T-helper 17 cell (primary cell): ENCODE results near the gene FITM1. TPM values are rescaled to one million over a fixed set of nuclear protein-coding genes. Genes with fewer than 3 reads are reported as not detected.

Experiments
- ATAC-seq: fragments of 150-1000 bp; cut with Tn5 transposase; 2 replicates; pipeline ENCODE4 v1.10.0; 2021; ENCODE audit warnings: mild to moderate bottlenecking, moderate library complexity
- DNase-seq, 3 donors: peaks; one replicate each; pipeline versions ENCODE4 v3.0.0 to v3.0.0-alpha.2; 2020 to 2021
- H3K9me3 ChIP-seq: one replicate; pipeline ENCODE4 v1.7.0; 2013; ENCODE audit warnings: low read length, mild to moderate bottlenecking; ENCODE audit not compliant: control insufficient read depth, poor library complexity, severe bottlenecking
- H3K27ac Mint-ChIP-seq: one replicate; pipeline ENCODE4 v1.8.0; 2022; ENCODE audit warnings: mild to moderate bottlenecking, moderate library complexity, mixed read lengths
- H3K27me3 Mint-ChIP-seq: one replicate; pipeline ENCODE4 v1.8.0; 2022; ENCODE audit warnings: mixed read lengths
- H3K36me3 Mint-ChIP-seq: one replicate; pipeline ENCODE4 v1.8.0; 2022; ENCODE audit warnings: low read depth, mixed read lengths
- H3K4me1 Mint-ChIP-seq: one replicate; pipeline ENCODE4 v1.8.0; 2022; ENCODE audit warnings: mild to moderate bottlenecking, mixed read lengths
- H3K4me3 Mint-ChIP-seq: one replicate; pipeline ENCODE4 v1.8.0; 2022; ENCODE audit warnings: mild to moderate bottlenecking, moderate library complexity, mixed read lengths
- total RNA-seq, 4 donors: library from RNA in 2 of 4; stranded (reverse) in 2 of 4; gene quantifications; one replicate each; pipeline ENCODE4 v1.2.3 and lab custom pipeline; 2022 to 2026

FITM1 gene
- total RNA-seq, 2 donors from 2014 or later, result 1.4 to 1.9 TPM

DNA sequence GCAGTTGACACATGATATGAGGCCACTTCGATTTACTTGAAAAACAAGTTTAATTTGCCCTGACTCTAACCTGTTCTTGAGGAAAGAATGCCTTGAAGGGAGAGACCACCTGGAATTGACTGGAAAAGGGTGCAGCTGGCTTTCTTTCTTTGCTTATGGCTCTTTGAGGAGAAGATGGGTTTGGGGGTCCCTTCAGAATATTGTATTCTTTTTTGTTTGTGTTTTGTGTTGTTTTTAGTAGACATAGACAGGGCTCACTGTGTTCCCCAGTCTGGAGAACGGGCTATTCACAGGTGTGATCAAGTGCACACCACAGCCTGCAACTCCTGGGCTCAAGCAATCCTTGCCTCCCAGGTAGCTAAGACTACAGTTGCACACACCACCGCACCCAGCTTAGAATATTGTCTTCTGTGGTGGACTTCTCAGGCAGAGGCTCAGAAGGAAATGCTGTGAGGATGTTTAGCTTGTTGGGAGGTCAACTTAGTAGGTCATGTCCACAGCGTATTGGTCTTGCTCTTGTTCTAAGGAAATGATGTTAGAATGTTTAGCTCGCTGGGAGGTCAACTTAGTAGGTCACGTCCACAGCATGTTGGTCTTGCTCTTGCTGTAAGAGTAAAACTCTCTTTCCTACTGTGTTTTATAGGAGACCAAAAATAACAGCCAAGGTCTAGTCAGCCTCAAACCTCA is 14.2 kb upstream of the FITM1 start:
- peaks cover 3% of the 10 kb centered on the region for H3K36me3 Mint-ChIP-seq
- no peak for ATAC-seq

GRCh38 chr14:24117179-24117578 is 13.3 kb upstream of the FITM1 start:
- H3K27ac Mint-ChIP-seq, result no peak overlapping the region
- no peaks in the 10 kb centered on the region for H3K27me3 Mint-ChIP-seq
- no peaks in the 10 kb centered on the region for H3K9me3 ChIP-seq
- peaks cover 3% of the 10 kb centered on the region for H3K36me3 Mint-ChIP-seq
- DNase-seq (no peak), ATAC-seq (no peak)
- no peak overlapping the region for H3K4me3 Mint-ChIP-seq
- peaks cover 28% of the 10 kb centered on the region for H3K4me1 Mint-ChIP-seq

More for the DNA sequence above, 14.2 kb upstream of the FITM1 start:
- DNase-seq, result no peak
- Mint-ChIP-seq H3K4me1 (peaks cover 28% of the 10 kb centered on the region), H3K27ac (peak overlapping the region; percentile 99), H3K27me3 (no peaks in the 10 kb centered on the region), H3K4me3 (peak overlapping the region; percentile 99)
- H3K9me3 ChIP-seq, result no peaks in the 10 kb centered on the region

DNA sequence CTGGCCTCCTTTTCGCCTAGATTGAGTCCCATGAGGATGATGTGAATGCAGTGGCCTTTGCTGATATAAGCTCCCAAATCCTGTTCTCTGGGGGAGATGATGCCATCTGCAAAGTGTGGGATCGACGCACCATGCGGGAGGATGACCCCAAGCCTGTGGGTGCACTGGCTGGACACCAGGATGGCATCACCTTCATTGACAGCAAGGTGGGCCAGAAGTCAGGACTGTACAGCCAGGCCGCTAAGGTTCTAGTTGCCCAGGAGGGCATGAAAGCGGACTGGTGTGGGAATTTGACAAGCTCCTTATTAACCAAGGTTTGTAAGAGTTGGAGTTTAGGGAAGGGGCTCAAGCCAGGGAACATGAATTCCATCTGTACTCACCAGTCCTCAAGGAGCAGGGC is 10.8 kb upstream of the FITM1 start:
- Mint-ChIP-seq H3K36me3 (peaks cover 3% of the 10 kb centered on the region), H3K27me3 (no peaks in the 10 kb centered on the region), H3K4me3 (no peak overlapping the region), H3K27ac (no peak overlapping the region), H3K4me1 (peaks cover 30% of the 10 kb centered on the region)
- ATAC-seq, result no peak
- DNase-seq, result no peak
- H3K9me3 ChIP-seq, result no peaks in the 10 kb centered on the region

- peaks cover 3% of the 10 kb centered on the region for H3K36me3 Mint-ChIP-seq
- no peak overlapping the region for H3K4me3 Mint-ChIP-seq
- H3K27me3 Mint-ChIP-seq, result no peaks in the 10 kb centered on the region
- H3K9me3 ChIP-seq, result no peaks in the 10 kb centered on the region
- ATAC-seq (no peak), DNase-seq (no peak)
- H3K4me1 Mint-ChIP-seq, result peaks cover 19% of the 10 kb centered on the region
- no peak overlapping the region for H3K27ac Mint-ChIP-seq
Measured at GRCh38 chr14:24121210-24121609, 9.2 kb upstream of the FITM1 start.

DNA sequence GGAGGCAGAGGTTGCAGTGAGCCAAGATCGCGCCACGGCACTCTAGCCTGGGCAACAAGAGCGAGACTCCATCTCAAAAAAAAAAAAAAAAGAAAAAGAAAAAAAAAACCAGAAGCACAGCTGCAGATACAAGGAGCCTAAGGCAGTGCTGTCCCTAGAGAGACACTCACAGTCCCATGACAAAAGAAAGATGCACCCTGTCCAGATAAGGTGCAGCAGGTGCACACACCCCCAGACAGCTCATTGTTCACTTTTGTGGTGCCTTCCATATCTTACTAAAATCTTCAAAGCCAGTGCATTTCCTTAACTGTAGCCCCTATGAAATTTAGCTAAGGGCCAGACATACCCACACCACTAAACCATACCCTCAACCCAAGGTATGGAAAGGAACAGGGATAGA is 8.0 kb upstream of the FITM1 start:
- H3K27ac Mint-ChIP-seq, result no peak overlapping the region

DNA sequence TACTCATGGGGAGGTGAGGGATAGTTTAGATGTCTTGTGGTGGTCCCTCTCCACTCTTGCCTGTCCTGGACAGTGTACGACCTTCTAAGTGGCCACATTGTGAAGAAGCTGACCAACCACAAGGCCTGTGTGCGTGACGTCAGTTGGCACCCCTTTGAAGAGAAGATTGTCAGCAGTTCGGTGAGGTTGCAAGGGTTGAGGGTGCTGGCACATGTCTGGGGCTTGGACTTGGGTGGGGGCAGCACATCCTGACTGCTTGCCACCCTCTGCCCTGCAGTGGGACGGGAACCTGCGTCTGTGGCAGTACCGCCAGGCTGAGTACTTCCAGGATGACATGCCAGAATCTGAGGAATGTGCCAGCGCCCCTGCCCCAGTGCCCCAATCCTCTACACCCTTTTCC is 7.6 kb upstream of the FITM1 start:
- ATAC-seq, result no peak
- Mint-ChIP-seq H3K27ac (no peak overlapping the region), H3K4me3 (no peak overlapping the region), H3K27me3 (no peaks in the 10 kb centered on the region), H3K4me1 (peaks cover 7% of the 10 kb centered on the region), H3K36me3 (peaks cover 3% of the 10 kb centered on the region)
- DNase-seq, result no peak
- H3K9me3 ChIP-seq, result no peaks in the 10 kb centered on the region

More for the DNA sequence above, 8.0 kb upstream of the FITM1 start:
- ATAC-seq (no peak), DNase-seq (no peak)
- Mint-ChIP-seq H3K4me3 (no peak overlapping the region), H3K4me1 (peaks cover 9% of the 10 kb centered on the region), H3K27me3 (no peaks in the 10 kb centered on the region), H3K36me3 (peaks cover 3% of the 10 kb centered on the region)
- no peaks in the 10 kb centered on the region for H3K9me3 ChIP-seq

DNA sequence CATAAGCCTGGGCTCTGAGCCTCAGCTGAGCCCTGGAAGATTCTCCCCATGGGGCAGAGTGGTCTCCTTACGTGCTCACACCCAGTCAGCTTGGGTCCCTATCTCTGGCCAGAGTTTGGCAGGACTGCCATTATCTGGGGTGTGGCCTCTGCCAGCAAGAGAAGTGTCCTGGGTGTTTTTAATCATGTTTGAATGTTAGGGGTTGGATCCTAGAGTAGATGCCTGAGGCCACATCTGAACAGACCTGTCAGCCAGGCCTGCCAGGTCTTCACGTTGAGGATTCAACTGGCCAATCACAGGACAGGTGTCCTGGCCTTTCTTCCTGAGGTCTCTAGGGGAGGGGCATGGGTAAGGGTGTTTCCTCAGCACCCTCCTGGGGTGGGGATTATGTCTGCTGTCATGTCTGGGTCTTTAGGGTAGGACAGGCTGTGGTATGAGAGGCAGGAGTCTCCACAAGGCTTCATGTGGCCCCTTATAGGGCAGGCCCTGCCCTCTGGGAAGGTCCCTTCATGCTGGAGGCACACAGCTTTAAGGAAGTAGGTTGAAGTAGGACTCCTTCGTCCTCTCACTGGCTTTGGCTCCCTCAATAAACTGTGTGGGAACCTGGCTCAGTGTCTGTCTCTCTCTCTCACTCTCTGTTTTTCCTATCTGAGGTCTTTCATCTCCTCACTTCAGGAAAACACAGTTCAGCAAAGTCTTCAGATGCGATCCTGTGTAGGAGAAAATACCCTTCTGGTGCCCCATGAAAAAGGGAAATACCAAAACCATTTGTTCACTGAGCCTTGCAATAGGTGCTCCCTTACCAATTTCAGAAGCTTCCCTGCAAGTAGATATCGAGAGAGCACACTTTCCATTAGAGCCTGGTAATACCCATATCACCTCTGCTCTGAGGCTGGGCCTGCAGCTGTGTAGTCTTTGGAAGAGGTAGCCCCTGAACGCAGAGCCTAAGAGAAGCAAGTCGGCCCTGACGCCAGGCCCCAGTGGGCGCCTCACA is 6.7 kb upstream of the FITM1 start:
- Mint-ChIP-seq H3K36me3 (no peaks in the 10 kb centered on the region), H3K4me1 (peaks cover 4% of the 10 kb centered on the region), H3K27ac (peak overlapping the region; percentile 60), H3K4me3 (no peak overlapping the region), H3K27me3 (no peaks in the 10 kb centered on the region)
- DNase-seq (no peak), ATAC-seq (peak; percentile 40)
- H3K9me3 ChIP-seq, result no peaks in the 10 kb centered on the region

DNA sequence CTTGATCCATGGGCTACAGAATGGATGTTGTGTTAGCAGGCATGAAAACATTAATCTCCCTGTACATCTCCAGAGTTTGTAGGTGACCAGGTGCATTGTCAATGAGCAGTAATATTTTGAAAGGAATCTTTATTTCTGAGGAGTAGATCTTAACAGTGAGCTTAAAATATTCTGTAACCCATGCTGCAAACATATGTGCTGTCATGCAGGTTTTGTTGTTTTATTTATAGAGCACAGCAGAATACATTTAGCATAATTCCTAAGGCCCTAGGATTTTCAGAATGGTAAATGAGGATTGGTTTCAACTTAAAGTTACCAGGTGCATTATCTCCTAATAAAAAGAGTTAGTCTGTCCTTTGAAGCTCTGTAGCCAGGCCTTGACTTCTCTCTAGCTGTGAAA is 3.5 kb upstream of the FITM1 start:
- Mint-ChIP-seq H3K4me1 (peaks cover 9% of the 10 kb centered on the region), H3K36me3 (peaks cover 2% of the 10 kb centered on the region), H3K27me3 (no peaks in the 10 kb centered on the region), H3K27ac (no peak overlapping the region), H3K4me3 (no peak overlapping the region)
- ATAC-seq, result no peak
- DNase-seq, result no peak
- no peaks in the 10 kb centered on the region for H3K9me3 ChIP-seq

GRCh38 chr14:24127673-24128072 is 2.8 kb upstream of the FITM1 start:
- no peak for ATAC-seq
- Mint-ChIP-seq H3K36me3 (peaks cover 2% of the 10 kb centered on the region), H3K4me3 (no peak overlapping the region), H3K27ac (no peak overlapping the region), H3K27me3 (no peaks in the 10 kb centered on the region), H3K4me1 (peaks cover 13% of the 10 kb centered on the region)
- H3K9me3 ChIP-seq, result no peaks in the 10 kb centered on the region
- DNase-seq, result no peak

DNA sequence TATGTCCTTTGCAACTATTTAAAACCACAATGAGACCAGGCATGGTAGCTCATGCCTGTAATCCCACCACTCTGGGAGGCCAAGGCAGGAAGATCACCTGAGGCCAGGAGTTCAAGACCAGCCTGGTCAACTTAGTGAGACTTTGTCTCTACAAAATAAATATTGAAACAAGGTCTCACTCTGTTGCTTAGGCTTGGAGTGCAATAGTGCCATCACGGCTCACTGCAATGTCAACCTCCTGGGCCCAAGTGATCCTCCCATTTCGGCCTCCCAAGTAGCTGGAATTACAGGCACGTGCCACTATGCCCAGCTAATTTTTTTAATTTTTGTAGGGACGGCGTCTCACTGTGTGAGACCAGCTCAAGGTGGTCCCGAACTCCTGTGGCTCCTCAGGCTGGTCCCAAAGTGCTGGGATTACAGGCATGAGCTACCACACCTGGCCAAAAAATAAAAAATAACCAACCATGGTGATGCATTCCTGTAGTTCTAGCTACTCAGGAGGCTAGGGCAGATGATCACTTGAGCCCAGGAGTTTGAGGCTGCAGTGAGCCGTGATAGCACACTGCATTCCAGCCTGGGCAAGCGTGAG is 955 bp upstream of the FITM1 start:
- H3K27ac Mint-ChIP-seq, result no peak overlapping the region
- DNase-seq (no peak), ATAC-seq (no peak)
- peaks cover 2% of the 10 kb centered on the region for H3K36me3 Mint-ChIP-seq
- H3K4me1 Mint-ChIP-seq, result peaks cover 16% of the 10 kb centered on the region
- H3K9me3 ChIP-seq, result no peaks in the 10 kb centered on the region
- no peak overlapping the region for H3K4me3 Mint-ChIP-seq
- no peaks in the 10 kb centered on the region for H3K27me3 Mint-ChIP-seq

DNA sequence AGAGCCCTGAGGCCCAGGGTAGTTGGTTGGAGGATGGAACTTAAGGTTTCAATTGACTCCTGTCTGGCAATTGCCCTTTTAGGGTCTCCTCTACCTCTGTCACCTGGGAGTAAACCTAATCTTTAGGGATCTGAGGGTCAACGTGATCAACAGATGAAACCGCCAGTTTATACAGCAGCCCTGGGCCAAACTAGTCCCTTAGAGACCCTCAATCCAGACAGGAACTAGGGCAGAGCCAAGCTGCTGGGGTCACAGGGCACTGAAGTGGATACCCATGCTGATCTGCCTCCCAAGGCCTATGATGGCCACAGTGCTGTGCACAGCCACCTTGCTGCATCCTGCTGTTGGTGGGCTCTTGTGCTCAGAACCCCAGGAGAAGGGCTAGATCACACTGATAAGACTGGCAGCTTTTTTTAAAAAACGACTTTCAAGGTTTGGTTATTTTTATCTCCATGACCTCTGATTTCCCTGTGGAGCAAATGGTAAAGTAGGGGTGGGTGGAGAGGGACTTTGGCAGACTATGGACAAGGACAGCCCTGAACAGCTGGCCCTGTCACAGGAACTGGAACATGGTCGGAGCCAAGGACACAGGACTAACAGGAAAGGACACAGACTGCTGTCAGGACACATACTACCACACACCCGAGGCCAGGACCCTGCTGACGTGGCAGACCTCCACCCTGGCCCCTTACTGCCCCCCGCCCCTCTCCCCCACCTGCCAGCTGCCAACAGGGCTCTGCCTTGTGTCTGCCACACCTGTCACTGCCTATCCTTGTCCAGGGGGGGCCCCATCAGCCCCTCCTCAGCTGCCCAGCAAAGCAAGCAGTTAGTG is 474 bp downstream of the FITM1 start:
- peak overlapping the region; percentile 67 for H3K27ac Mint-ChIP-seq
- peaks cover 2% of the 10 kb centered on the region for H3K36me3 Mint-ChIP-seq
- no peak overlapping the region for H3K4me3 Mint-ChIP-seq
- DNase-seq (no peak), ATAC-seq (no peak)
- H3K27me3 Mint-ChIP-seq, result no peaks in the 10 kb centered on the region
- no peaks in the 10 kb centered on the region for H3K9me3 ChIP-seq
- H3K4me1 Mint-ChIP-seq, result peaks cover 20% of the 10 kb centered on the region

- Mint-ChIP-seq H3K4me3 (peak overlapping the region; percentile 58), H3K27me3 (no peaks in the 10 kb centered on the region), H3K27ac (no peak overlapping the region), H3K36me3 (peaks cover 2% of the 10 kb centered on the region), H3K4me1 (peaks cover 22% of the 10 kb centered on the region)
- no peaks in the 10 kb centered on the region for H3K9me3 ChIP-seq
- DNase-seq (no peak), ATAC-seq (no peak)
Measured at GRCh38 chr14:24131549-24131966, 1.1 kb downstream of the FITM1 start.
